NK-92 treated with Interleukin-12 subunit alpha and Interleukin-12 subunit beta, amount 100 ng/mL, for 24 hours (cell line): Measurements from ENCODE around the gene ZAR1.
"Not testable (repeated sequence)": the region's sequence is repeated elsewhere in the genome, so short reads cannot be mapped to it uniquely, and the experiment has no call there.

Experiments
- DNase-seq: peaks from one replicate; lab custom pipeline; 2025; lab: John Stamatoyannopoulos, UW

Gene ZAR1, protein sequence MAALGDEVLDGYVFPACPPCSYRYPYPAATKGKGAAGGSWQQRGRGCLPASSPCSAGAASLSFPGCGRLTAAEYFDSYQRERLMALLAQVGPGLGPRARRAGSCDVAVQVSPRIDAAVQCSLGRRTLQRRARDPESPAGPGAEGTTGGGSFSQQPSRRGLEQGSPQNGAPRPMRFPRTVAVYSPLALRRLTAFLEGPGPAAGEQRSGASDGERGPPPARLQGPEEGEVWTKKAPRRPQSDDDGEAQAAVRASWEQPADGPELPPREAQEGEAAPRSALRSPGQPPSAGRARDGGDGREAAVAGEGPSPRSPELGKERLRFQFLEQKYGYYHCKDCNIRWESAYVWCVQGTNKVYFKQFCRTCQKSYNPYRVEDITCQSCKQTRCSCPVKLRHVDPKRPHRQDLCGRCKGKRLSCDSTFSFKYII

DNA sequence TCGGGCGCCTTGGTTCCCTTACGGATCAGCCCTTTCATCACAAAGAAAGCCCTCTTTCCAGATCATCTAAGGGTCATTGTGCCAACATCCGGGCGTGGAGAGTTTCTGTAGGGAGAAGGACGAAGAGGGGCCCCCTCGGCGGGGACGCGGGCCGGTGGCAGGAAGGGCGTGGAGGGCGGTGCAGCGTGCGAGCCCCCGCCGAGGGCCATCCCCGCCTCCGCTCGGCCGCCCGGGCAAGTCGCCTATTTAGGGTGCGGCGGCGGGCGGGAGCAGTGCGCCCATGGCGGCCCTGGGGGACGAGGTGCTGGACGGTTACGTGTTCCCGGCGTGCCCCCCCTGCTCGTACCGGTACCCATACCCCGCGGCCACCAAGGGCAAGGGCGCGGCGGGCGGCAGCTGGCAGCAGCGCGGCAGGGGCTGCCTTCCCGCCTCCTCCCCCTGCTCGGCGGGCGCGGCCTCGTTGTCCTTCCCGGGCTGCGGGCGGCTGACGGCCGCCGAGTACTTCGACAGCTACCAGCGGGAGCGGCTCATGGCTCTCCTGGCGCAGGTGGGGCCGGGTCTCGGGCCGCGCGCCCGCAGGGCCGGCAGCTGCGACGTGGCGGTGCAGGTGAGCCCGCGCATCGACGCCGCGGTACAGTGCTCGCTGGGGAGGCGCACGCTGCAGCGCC, at the start of gene ZAR1:
Gene ZAR1, plus strand, starts transcription at position 241 of the 668 bp plus-strand sequence. Its CDS starts 40 bp downstream, at position 281.
- no peak for DNase-seq

DNA sequence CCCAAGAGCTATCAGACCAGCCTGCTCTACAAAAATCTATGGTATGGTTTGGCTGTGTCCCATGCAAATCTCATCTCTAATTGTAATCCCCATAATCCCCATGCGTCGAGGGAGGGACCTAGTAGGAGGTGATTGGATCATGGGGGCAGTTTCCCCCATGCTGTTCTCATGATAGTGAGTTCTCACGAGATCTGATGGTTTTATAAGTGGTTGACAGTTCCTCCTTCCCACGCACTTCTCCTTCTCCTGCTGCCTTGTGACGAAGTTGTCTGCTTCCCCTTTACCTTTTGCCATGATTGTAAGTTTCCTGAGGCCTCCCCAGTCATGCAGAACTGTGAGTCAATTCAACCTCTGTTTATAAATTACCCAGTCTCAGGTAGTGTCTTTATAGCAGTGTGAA, 49.1 kb upstream of the ZAR1 start:
- DNase-seq = not testable (repeated sequence)

DNA sequence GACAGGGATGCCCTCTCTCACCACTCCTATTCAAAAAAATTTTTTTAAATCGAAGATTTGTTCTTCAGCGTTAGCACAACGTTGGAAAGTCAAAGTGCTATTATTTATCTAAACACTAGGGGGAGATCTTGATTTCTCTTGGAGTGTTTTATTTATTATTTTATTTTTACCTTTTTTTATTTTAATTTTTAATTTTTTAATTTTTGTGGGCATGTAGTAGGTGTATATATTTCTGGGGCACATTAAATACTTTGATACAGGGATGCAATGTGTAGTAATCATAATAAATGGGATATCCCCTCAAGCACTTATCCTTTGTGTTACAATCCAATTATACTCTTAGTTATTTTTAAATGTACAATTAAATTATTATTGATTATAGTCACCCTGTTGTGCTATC, 44.3 kb upstream of the ZAR1 start:
- DNase-seq = no peak

DNA sequence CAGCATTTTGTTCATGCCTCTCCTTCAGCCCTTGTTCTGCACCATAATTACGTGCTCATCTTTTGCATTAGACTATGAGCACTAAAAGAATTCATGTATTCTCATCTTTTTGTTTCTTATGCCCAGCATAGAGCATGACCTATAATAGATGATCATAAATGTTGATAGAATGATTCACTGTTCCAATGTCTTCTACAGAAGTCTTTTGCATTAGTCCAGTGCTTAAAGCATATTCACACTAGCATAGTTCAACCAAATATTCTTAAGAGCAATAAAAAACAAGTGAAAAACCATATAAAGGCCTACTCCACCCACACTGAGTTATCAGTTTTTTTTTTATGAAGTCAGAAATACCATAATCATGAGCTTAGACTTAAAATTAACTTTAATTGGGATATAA, 43.4 kb upstream of the ZAR1 start:
- no peak for DNase-seq

DNA sequence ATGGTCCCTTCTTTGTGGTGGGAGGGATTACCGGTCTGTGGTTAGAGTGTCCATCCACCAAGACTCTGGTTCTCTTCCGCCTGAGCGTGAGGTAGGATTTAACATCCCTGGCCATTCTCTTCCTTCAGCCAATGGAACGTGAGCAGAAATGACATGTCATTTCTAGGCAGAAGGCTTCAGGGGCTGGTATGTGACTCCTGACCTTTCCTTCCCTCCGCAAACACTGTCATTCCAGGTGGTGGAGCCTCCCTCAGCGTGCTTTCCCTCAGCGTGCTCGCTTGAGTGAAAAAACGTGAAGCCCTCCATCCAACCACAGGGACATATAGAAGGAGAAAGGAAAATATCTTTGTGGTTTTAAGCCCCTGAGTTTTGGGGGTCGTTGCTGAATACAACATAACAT, 40.9 kb upstream of the ZAR1 start:
- no peak for DNase-seq

DNA sequence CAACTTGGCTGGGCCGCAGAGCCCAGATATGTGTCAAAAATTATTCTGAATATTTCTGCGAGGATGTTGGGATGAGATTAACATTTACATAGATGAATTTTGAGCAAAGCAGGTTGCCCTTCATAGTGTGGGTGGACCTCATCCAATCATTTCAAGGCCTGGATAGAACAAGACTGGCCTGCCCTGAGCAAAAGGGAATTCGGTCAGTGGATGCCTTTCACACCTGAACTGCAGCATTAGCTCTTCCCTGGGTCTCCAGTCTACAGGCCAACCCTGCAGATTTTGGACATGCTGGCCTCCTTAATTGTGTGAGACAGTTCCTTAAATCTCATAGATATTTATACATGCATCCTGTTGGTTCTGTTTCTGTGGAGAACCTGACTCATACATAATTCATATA, 39.3 kb upstream of the ZAR1 start:
- no peak for DNase-seq

DNA sequence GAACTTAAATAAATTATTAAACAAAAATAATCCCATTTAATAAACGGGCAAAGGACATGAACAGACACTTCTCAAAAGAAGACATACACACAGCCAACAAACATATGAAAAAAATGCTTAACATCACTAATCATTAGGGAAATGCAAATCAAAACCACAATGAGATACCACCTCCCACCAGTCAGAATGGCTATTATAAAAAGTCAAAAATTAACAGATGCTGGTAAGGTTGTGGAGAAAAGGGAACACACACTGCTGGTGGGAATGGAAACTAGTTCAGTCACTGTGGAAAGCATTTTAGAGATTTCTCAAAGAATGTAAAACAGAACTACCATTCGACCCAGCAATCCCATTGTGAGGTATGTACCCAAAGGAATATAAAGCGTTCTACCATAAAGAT, 38.4 kb upstream of the ZAR1 start:
- DNase-seq = not testable (repeated sequence)

DNA sequence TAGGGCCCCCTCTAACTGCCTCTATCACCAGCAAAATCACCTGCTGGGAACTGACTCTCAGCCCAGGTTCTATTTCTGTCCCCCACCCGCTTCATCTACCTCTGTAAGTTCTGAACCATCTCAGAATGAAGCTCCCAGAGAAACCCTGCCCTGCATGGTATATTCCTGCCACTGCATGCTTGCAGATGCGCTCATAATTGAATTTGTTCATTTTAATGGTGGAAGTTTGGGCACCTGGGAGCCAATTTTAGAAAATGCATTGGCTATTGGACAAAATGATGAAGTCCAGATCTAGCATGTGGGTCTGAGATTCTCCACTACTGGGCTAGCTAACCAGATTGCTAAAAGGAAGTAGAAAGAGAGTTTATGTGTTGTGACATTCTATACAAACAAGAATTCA, 35.5 kb upstream of the ZAR1 start:
- DNase-seq = no peak

DNA sequence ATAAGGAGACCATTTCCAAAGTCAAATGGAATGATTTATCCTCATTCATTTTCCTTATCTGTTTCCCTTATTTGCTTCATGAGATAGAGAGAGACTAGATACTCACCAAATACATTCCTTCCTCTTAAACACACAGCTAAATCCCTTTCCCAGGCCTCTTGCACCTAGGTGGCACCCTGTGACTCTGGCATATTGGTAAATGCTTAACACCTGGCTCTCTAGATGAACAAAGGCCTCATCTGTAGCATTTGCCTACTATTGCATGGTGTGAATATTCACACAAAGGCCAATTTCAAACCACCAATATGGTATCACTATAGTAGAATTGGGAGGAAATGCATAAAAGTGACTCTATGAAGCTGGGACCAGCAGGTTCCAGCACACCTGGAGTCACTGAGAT, 29.1 kb upstream of the ZAR1 start:
- no peak for DNase-seq

DNA sequence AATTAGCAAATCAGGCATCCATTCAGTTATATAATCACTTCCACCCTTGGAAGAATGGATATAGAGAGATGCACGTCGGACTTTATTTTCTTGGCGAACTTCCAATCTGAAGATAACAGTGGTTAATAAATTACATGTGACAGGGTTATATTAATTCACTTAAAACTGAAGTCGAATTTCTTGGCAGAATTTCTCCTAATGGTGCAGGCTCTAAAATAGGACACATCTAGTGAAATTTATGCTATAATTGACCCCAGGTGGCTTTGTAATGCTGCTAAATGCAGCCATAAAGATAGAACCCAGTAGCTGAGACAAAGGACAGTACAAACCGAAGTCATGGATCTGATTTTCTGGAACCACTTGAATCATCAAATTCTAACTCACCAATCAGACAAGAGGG, 27.7 kb upstream of the ZAR1 start:
- DNase-seq = no peak

DNA sequence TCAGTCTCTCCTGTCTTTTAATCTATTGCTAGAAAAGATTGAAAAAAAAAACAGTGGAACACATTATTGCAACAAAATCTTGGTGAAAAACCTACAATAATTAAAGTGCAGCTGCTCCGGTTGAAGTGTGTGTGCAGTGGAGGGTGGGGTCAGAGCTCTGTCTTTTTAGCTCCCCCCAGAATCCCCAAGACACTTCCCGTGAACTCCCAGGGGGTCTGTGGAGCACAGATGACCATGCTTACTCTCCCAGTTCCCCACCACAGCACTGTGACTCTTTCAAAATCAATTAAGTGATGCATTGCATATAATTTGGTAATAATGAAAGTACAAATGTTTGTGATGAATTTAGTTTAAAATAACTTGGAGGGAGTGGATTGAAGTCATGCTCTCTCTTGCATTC, 22.6 kb upstream of the ZAR1 start:
- no peak for DNase-seq

DNA sequence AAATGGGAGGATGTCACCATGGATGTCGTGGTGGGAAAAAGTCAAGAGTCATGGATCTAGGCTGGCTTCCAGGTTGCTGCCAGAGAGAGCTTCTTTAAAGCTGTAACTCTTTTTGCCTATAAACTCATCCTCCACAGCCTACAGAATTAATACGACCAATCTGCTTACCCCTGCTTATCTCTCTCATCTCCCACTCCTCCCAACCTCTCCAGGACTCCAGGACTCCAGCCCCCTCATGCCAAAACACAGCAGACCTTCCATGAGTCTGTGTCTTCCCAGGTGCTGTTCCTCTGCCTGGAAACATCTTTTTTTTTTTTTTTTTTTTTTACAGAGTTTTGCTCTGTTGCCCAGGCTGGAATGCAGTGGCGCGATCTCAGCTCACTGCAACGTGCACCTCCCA, 22.2 kb upstream of the ZAR1 start:
- no peak for DNase-seq

DNA sequence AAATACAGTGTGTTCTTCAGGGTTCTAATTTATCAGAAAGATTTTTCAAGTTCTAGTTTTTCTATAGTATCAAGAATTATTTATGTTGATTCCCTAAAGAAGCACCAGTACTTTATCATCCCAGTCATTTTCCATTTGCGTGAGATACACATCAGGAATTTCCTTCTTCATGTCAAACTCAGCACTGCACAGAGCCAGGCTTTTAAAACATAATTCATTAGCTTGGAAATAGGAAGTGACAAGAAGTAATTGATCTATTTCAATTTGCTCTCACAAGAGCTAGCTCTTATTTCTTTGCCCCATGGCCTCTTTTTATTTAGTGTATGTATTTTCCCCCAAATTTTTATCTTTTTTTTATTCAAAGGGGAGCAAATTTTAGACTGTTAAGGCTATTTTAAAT, 19.9 kb upstream of the ZAR1 start:
- no peak for DNase-seq

DNA sequence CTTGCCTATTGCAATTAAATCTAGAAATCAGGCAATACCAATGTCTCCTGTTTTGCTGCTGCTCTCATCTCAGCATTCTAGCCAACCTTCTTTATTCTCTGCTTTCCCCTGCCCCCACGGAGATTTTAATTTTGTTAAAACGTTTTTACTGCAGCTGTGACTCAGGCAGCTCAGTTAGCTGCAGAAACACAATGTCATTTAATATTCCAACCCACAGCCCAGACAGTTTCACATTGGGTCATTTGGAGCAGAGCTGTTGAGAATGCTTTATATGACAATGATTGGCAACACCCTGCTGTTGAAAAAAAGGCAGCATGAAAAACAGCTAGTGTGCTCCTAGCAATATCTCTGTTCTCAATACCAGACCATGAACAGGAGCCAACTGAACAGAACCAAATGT, 19.5 kb upstream of the ZAR1 start:
- no peak for DNase-seq

DNA sequence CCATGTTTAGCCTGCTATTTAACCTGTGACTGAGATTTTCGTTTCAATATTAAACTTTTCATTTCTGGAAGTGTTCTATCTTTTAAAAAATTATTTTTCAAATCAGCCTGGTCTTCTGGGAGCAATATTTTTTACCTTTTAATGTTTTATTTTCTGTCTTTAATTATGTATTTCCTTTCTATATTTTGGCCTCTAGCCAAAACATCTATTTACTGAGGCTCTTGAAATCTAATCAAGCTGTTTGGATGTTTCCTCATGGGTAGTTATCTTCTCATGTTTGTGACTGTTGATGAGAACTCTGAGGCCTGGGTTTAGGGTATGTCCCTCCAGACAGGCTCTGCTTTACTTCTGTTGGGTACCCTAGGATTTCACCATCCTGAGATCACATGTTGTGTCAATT, 17.3 kb upstream of the ZAR1 start:
- DNase-seq = no peak

DNA sequence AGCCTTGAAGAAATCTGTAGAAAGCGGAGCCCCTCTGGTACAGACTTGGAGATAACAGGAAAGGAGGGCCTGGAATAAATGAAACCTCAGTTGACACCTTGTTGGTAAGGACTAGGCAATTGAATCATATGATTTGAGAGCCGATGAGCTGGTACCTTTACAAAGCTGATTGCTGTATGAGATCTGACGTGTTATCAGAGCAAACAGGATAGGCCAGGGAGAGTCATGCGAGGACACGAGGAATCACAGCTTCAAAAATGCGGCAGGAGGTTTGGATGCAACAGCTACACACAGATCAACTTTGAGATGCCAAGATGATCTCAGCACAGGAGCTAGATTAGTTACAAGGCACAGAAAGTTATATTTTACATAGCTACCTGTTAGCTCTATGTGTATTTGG, 14.3 kb upstream of the ZAR1 start:
- DNase-seq = no peak

DNA sequence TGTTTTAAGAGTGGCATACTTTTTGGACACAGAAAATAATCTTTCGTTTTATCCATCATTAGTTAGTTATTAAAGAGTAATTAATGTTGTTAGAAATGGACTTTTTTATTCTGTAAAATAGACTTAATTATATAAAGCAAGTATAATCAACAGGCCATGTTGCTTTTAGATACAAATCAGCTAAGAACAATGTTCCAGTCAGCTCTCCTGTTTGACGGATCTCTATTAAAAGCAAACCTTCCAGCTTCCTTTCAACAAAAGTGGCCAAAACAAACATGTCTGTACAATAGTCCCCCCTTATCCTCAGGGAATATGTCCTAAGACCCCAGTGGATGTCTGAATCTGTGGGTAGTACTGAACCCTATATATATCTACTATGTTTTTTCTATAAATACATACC, 11.8 kb upstream of the ZAR1 start:
- no peak for DNase-seq

DNA sequence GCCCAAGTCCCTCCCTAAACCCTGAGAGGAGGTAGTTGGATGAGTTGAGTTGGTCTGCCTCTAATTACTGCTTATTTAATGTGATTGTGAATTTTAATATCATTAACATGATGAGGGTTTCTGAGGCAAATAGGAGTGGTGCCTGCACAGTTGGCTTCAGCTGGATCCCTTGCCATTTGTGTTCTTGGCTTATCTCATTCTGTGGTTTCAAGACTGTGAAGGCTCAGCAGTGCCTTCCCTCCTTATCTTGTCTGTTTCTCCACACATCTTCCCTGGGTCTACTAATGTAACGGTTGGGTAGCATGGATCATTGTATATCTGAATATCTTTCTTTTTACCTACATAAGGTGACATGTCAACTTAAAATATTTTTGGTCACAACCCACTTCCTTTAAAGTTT, 8.5 kb upstream of the ZAR1 start:
- no peak for DNase-seq

DNA sequence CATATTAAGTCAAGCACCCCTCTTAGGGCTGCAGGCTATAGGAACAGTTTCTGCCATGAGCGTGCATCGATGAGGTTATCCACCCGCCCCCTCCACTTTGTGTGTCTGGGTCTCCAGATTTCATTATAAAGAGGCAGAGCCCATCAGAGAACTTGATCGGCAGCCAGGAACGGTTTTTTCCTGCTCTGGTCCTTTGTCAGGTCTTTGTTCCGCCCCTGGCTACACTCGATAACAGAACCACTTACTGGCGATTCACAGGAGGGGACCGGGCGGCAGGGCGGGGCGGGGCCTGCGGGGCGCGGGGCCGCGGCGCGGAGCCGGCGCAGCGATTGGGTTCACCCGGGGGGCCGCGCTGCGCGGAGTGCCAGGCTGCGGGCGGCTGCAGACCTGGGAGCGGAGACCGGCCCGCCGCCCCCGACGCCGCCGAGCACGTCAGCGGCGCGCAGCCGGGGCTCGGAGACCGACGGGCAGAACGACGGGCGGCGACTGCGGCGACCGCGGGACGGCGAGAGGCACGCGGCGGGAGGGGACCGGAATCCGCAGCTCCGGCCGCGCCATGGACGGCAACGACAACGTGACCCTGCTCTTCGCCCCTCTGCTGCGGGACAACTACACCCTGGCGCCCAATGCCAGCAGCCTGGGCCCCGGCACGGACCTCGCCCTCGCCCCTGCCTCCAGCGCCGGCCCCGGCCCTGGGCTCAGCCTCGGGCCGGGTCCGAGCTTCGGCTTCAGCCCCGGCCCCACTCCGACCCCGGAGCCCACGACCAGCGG, 6.9 kb upstream of the ZAR1 start, which contains the start of gene SLC10A4:
Gene SLC10A4, plus strand, starts transcription at position 338 of the 771 bp plus-strand sequence. Its CDS starts 219 bp downstream, at position 557.
- DNase-seq = no peak

DNA sequence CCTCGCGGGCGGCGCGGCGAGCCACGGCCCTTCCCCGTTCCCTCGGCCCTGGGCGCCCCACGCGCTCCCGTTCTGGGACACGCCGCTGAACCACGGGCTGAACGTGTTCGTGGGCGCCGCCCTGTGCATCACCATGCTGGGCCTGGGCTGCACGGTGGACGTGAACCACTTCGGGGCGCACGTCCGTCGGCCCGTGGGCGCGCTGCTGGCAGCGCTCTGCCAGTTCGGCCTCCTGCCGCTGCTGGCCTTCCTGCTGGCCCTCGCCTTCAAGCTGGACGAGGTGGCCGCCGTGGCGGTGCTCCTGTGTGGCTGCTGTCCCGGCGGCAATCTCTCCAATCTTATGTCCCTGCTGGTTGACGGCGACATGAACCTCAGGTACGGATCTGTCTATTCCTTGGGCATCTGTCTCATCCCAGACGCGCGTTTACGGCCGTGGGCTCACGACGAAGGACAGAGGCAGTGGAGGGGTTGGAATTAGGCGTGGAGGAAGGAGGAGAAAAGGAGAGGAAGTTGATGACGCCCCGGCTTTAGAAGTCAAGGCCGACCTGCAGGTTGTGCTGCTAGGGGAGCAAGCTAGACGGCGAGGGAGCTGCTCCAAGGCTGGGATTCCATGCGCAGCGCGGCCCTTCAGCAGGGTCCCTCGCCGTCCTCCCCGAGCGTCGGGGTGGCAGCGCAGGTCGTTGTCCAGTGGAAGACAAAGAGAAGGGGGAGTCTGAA, 6.1 kb upstream of the ZAR1 start:
- DNase-seq = no peak

DNA sequence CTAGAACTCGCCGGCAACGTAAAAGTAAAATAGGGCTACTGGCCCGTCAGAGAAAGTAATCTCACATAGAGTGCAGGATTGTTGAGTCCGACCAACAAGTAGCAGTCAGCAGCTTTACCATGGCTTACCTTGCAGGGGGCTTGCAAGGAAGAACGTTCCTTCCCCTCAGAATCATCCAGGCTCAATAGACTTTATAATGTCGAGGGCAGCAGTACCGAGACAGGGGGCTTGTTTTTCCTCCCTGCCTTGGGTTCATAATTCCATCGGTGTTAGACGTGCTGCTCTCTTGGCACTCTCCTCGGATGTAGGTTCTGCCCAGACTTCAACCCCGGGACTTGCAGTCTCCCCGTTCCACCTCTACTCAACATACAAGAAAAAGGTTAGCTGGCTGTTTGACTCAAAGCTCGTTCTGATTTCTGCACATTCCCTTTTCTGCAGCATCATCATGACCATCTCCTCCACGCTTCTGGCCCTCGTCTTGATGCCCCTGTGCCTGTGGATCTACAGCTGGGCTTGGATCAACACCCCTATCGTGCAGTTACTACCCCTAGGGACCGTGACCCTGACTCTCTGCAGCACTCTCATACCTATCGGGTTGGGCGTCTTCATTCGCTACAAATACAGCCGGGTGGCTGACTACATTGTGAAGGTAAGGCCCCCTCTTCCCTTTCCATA, 5.4 kb upstream of the ZAR1 start:
- DNase-seq = no peak

DNA sequence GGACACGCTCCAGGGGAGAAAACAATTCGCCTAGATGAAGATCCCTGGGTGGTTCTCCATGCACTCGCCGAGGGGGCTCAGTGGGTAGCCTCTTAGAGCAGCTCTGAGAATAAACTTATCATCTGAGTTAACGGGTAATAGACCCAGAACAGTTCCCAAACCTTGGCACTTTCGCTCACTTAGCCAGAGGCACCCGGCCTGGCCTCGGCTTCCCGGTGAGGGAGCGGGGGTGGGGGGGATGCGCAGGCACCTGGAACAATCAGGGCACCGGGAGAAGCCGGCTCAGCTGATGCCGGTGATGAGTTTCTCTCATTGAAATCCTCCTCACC, 405 bp upstream of the ZAR1 start:
- DNase-seq = no peak
